HG02938 (cell line): ENCODE results near the gene HSPA8.
"Not testable (repeated sequence)": the region's sequence is repeated elsewhere in the genome, so short reads cannot be mapped to it uniquely, and the experiment has no call there.

Experiments used
- ATAC-seq: cut with Tn5 transposase; IDR thresholded peaks from one replicate; pipeline ENCODE4 v1.9.1; 2021; ENCODE audit warnings: mild to moderate bottlenecking, moderate library complexity; ENCODE audit not compliant: unreplicated experiment

HSPA8 gene

DNA sequence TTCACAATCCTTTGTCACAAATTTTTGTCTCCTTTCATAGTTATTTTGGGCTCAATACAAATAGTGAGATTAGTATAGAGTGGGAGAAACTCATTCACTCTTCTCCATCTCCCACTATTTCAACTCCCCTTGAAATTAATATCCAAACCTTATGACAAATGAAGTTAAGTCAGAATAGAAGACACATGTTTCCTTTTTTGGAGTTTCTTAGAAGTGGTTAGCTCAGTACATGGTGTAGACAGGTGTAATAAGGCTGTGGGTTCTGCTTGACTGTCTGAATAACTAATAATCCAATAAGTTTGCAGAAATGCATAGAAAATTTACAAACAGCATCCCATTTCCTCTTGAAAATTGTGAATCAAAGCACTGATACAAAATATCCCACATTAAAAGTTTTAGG, 10.8 kb upstream of the HSPA8 start:
- ATAC-seq, result no peak

DNA sequence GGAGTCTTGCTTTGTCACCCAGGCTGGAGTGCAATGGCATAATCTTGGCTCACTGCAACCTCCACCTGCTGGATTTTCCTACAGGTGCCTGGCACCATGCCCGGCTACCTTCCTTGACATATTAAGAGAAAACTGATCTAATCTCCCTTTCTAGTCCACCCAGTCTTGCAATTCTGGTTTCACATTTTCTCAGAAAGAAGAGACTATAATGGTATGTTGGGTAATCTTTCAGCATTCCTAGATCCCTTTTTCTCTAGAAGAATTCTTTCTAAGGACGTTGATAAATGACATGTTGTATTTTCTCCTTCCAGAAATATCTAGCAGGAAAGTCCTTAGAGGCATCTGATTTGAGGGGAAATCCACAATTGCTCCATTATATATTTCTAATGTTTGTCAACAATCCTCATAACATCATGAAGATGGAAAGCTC, 10.4 kb upstream of the HSPA8 start:
- no peak for ATAC-seq

- peak; percentile 82 for ATAC-seq
These were observed 8.2 kb upstream of the HSPA8 start for GRCh38 chr11:123069908-123070821.

GRCh38 chr11:123065621-123066020, 3.7 kb upstream of the HSPA8 start:
- ATAC-seq, result no peak

GRCh38 chr11:123063826-123064657, 2.1 kb upstream of the HSPA8 start:
- ATAC-seq, result no peak

GRCh38 chr11:123062892-123063825, 1.2 kb upstream of the HSPA8 start:
- no peak for ATAC-seq

GRCh38 chr11:123062158-123062891, 389 bp upstream of the HSPA8 start:
- ATAC-seq, result peak; percentile 84

- ATAC-seq, result no peak
These were observed 1.5 kb downstream of the HSPA8 start for GRCh38 chr11:123060277-123061000.

- ATAC-seq, result not testable (repeated sequence)
These were observed 2.7 kb downstream of the HSPA8 start for GRCh38 chr11:123059041-123059920.

DNA sequence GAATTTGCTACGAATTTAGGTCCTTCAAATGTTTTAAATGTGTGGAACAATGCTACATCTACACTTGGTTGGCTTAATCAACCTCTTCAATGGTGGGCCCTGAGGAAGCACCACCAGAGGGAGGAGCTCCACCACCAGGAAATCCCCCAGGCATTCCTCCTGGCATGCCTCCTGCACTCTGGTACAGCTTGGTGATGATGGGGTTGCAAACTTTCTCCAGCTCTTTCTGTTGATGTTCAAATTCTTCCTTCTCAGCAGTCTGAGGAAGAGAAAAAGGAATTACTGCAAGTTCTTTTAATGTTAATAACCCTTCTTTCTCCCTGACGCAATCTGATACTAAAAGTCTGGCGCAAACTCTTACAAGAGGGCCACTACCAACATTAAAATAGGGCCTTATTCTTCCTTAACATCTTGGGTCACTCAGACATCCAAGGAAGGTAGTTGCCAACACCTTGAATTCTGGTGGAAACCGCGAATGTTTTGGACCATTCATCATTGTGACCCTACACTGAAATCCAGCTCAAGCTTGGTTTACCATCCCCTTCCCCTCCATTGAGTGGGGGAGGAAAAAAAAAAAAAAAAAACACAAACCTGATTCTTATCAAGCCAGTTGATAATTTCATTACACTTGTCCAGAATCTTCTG, 4.2 kb downstream of the HSPA8 start:
- ATAC-seq, result no peak

DNA sequence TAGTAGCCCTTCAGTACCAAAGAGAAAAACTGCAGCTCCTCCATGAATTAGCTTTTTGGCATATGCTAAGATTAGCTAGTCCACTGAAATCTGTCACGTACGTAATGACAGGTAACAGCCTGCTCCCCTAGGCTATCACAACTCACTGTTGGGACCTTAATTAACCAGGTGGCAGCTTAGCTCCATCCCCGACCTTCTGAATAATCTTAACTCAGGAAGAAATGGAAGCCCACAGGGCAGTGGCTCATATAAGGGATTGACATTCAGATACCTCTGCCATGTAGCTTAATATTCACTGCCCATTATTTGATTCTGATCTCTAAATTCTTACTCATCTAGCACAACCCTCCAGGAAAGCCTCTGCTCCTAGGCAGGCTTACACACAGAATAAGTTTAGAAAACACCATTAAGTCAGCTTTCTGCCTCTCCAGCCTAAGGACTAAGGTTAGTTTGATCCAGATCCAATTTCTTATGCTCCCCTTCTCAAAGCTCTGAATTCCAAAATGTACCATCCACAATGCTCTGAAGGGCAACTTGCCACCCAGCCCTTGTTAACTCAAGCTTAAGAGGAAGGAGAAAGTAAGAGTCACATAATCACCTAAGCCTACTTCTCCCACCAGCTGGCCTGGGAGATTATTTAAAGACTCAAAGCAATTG, 5.0 kb downstream of the HSPA8 start:
- no peak for ATAC-seq

- no peak for ATAC-seq
These were observed 6.6 kb downstream of the HSPA8 start for GRCh38 chr11:123055191-123055901.

DNA sequence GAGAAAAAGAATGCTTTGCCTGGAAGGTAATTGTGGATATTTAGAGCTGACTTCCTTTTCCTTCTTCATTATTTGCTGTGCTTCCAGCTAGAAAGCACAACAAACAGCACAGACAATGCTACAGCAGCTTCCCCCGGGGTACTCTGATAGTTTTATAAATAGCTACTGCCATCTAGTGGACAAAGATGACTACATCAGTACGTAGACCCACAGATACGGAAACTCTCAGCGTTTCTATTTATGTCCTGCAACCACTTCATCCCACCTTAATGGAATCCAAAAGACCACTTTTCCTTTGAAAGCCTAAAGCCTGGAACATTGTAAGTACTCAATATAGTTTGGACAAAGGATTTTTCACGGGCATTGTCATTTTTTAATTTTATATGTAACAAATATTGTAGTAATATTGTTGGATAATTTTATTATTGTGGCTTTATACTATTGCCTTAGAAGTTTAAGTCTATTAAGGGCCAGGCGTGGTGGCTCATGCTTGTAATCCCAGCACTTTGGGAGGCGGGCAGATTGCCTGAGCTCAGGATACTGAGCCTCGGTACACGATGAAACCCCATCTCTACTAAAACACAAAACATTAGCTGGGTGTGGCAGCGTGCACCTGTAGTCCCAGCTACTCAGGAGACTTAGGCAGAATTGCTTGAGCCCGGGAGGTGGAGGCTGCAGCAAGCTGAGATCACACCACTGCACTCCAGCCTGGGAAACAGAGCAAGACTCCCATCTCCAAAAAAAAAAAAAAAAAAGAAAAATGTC, 7.5 kb downstream of the HSPA8 start:
- peak; percentile 70 for ATAC-seq

DNA sequence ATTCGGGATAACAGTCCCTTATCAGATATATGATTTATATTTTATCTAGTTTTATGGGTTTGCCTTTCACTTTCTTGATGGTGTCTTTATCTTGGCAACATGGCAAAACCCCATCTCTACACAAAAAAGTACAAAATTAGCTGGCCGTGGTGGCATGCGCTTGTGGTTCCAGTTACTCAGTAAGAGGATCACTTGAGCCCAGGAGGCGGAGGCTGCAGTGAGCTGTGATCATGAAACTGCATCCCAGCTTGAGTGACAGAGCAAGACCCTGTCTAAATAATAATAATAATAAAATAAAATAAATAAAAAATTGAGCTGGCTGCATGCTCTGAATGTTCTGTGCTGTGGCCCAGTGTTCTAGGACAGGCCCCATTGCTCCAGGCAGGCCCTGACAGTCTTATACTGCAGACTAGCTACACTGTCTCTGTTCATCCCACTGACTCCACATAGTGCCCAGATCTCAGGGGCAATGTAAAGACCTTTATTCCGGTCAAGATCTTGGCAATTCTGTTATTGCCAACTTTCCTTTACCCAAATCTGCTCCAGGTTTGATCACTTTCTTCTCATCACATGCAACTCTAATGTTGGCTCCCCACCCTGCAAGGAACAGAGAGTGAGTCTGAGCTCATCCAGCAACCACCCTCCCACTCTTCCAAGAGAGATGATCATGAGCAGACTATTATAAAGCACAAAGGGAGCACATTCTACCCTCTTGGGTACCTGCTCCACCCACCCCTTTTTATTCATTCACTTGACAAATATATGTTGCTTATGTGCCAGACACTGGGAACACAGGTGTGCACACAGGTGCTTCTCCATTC, 8.8 kb downstream of the HSPA8 start:
- no peak for ATAC-seq

- no peak for ATAC-seq
These were observed 10.3 kb downstream of the HSPA8 start for GRCh38 chr11:123051634-123052033.
